GM12875 (cell line): ENCODE data around the gene ASB4.
"Not testable (repeated sequence)": the region's sequence is repeated elsewhere in the genome, so short reads cannot be mapped to it uniquely, and the experiment has no call there.

ENCODE experiments used
- H3K4me3 ChIP-seq: one replicate; pipeline ENCODE4 v1.5.1; 2011; ENCODE audit warnings: low read depth, low read length, control low read depth
- CTCF ChIP-seq: IDR thresholded peaks from 2 replicates; pipeline ENCODE4 v1.5.1; 2011; ENCODE audit warnings: low read depth, mild to moderate bottlenecking, control low read depth, inconsistent platforms, low read length, moderate library complexity, borderline replicate concordance; ENCODE audit not compliant: insufficient read depth

ASB4 gene

GRCh38 chr7:95545673-95546072, 59.9 kb downstream of the ASB4 start:
- TF ChIP-seq CTCF = no peak
- H3K4me3 ChIP-seq = no peak overlapping the region

GRCh38 chr7:95546647-95547046, 60.9 kb downstream of the ASB4 start:
- TF ChIP-seq CTCF = no peak

GRCh38 chr7:95547361-95548348, 61.9 kb downstream of the ASB4 start:
- no peak for TF ChIP-seq CTCF
- H3K4me3 ChIP-seq = no peak overlapping the region

More at GRCh38 chr7:95546647-95547046, 60.9 kb downstream of the ASB4 start:
- H3K4me3 ChIP-seq = no peak overlapping the region

GRCh38 chr7:95549818-95550529, 64.2 kb downstream of the ASB4 start:
- H3K4me3 ChIP-seq = no peak overlapping the region
- no peak for TF ChIP-seq CTCF

- H3K4me3 ChIP-seq = no peak overlapping the region
- no peak for TF ChIP-seq CTCF
These were observed 64.8 kb downstream of the ASB4 start for GRCh38 chr7:95550546-95550945.

GRCh38 chr7:95552010-95552926, 66.5 kb downstream of the ASB4 start:
- not testable (repeated sequence) for H3K4me3 ChIP-seq

GRCh38 chr7:95553939-95554338, 68.2 kb downstream of the ASB4 start:
- H3K4me3 ChIP-seq = no peak overlapping the region
- TF ChIP-seq CTCF = no peak
